HG03378 (cell line): ENCODE measurements around the gene DICER1.
"Not testable (repeated sequence)": the region's sequence is repeated elsewhere in the genome, so short reads cannot be mapped to it uniquely, and the experiment has no call there.

Experiments
- ATAC-seq: cut with Tn5 transposase; IDR thresholded peaks from one replicate; pipeline ENCODE4 v1.9.1; 2021; ENCODE audit warnings: mild to moderate bottlenecking, moderate library complexity; ENCODE audit not compliant: unreplicated experiment

DICER1 gene

DNA sequence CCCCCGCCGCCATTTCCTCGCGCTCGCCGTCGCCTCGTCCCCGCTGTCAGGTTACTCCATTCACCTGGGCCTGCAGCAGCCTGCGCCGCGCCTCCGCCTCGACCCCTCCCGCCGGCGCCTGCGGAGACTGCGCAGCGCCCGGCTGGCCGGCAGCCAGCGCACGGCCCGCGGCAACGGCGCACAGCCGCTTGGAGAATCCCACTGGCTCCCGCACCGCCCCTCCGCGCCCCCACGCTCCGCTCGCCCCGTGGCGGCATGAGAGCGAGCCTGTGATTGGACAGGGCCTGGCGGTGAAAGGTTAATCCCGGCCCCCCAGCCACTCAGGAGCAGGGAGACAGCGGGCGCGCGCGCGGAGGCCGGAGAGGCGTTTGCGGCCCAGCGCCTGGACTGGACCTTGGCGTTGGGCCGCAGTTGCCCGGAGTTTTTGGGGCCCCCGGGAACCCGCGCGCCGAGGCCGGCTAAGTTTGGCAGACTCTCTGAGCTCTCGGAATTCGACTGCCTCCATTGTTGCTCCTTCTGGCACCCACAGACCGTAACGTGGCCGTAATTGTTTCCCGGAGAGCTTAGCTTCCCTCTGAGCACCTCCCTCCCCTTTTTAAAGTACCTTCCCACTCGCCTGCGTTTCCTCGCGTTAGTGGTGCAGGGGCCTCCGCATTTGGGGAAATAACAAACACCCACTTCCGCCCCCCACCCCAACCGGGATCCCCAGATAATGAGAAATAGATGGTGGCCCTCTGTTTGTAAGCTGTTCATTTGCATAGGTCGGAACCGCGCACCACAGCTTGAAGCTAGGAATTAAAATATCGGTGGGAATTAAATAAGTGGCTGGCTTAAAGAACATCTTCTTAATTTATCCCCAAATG, at the start of gene DICER1:
TSS of gene DICER1 (minus strand) at position 203 of the 863 bp plus-strand sequence. CDS start 24,071 bp downstream, outside the sequence.
- peak; percentile 64 for ATAC-seq

DNA sequence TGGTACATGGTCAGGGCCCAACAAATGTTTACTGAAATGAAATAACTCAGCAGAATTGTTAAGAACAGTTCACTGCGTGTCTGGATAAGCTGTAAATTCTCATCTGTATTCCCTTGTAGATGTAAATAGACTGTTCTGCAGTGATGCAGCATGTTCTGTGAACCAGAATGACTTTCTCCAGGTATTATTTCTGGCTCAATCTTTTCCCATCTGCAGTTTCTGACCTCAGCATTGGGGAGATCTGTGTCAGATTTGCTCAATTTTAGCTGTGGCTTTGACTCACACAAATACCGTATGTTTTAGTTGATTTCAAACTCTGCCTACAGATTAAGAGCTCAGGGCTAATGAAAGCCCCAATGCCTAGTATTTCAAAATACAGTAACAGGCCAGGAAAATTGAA, 49.2 kb upstream of the DICER1 start:
- no peak for ATAC-seq

- ATAC-seq, result no peak
These were observed 47.4 kb upstream of the DICER1 start for GRCh38 chr14:95204705-95205104.

DNA sequence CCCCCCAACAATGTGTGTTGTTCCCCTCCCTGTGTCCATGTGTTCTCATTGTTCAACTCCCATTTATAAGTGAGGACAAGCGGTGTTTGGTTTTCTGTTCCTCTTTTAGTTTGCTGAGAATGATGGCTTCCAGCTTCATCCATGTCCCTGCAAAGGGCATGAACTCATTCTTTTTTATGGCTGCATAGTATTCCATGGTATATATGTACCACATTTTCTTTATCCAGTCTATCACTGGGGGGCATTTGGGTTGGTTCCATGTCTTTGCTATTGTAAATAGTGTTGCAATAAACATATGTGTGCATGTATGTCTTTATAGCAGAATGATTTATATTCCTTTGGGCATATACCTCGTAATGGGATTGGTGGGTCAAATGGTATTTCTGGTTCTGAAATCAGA, 44.4 kb upstream of the DICER1 start:
- not testable (repeated sequence) for ATAC-seq

DNA sequence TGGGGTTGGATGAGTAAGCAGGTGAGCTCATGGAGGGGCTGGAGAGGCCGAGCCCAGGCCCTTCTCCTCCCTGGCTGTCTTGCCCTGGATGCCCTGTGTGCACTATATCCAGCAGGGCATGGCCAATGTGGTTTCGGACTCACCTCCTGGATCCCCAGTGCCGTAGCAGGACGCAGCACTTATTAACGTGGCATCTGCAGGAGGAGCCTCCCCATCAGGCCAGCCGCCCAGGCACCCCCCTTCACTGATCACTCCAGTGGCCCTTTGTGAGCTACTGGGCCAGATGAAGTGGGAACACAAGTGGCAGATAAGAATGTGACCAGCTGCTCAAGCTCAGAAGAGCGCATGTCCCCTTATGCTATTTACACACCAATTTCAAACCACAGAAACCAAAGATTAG, 43.1 kb upstream of the DICER1 start:
- no peak for ATAC-seq

- no peak for ATAC-seq
These were observed 42.1 kb upstream of the DICER1 start for GRCh38 chr14:95199298-95199983.

- ATAC-seq, result no peak
These were observed 41.0 kb upstream of the DICER1 start for GRCh38 chr14:95198320-95198719.

DNA sequence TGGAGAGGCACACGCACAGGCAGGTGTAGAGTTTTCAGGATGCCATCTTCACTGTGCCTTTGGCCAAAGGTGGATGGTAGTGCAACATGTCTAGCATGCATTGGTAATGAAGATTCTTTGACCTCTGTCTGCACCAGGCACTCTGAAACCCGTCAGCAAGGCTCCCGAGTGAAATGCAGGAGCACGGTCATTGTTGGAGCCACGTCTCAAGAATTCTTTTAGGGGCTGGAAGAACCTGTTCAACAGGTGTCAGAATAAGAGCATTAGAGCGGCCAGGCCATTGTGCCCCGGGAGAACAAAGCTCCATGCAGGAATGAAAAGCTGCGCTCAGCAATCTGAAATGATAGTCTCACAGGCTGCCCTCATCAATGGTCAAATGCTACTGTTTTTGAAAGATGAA, 40.2 kb upstream of the DICER1 start:
- ATAC-seq, result no peak

GRCh38 chr14:95196826-95197545, 39.7 kb upstream of the DICER1 start:
- ATAC-seq, result no peak

DNA sequence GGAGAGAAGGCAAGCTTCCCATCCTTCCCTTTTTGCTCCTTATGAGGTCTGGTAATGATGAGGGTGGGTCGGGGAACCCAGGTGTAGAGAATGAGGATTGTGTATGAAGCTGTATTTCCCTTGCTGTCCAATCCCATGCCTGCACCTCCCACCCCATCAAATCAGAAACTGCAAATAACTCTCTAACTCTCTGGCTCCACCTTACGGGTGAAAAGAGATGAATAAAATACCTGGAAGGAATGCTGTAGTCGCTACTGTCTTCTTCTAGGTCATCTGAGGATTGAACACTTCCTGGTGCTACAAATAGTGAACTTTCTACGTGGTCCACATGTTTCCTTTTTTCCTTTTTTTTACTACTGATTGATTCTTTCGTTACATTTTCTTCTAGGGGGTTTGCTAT, 38.9 kb upstream of the DICER1 start:
- ATAC-seq, result no peak

GRCh38 chr14:95195031-95195430, 37.7 kb upstream of the DICER1 start:
- ATAC-seq, result no peak

DNA sequence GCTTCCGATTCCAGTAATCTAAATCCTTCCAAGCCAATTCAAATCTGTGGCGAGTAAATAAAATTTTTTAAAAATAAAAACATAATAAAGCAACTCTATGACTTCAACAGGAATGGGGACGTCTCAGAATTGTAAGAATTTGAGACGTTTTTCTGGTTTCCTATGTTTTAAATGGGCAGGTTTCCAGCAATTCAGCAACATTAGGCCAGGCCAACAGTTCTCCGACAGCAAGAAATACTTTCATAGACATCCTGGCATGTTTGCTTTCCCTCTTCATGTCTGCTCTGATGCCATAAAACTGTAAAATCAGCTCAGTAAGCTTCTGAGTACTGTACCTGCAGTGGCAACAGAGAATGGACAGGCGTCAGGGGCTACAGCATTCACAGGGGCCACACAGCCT, 35.8 kb upstream of the DICER1 start:
- ATAC-seq, result no peak

DNA sequence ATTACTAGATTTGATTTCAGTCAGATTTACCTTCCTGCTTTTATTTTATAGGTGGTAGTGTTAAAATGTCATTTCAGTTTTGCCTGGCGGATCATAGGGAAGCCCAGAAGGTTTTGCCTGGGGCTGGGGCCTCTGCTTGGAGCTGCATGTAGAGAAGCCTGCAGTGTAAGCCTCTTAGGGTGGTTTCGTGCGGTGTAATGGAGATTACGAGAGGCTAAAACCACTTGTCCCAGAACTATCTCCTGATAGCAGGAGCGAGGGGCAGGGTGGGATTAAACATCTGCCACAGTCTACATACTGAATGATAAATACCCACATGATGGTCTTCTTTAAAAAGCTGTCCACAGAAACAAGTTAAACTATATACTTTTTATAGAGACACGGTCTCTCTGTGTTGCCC, 35.0 kb upstream of the DICER1 start:
- no peak for ATAC-seq

GRCh38 chr14:95191445-95192199, 34.3 kb upstream of the DICER1 start:
- ATAC-seq, result no peak

- no peak for ATAC-seq
These were observed 33.5 kb upstream of the DICER1 start for GRCh38 chr14:95190857-95191256.

- no peak for ATAC-seq
These were observed 33.1 kb upstream of the DICER1 start for GRCh38 chr14:95190346-95190840.

GRCh38 chr14:95189367-95190132, 32.2 kb upstream of the DICER1 start:
- no peak for ATAC-seq

DNA sequence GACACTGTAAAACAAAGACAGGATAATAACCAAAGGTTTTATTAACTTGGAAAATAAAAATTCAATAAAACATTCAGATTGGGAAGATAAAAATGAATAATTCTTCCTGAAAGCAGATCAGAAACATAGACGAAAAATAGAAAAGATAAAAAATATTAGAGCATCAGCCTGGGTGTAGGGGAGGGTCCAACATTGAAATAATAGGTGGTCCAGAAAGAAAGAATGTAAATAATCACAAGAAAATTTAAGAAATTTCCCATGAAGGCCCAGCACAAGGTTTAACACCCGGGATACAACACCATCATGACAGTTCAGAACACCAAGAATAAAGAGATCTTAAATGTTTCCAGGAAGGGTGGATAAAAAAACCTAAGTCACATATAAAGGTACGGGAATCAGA, 31.1 kb upstream of the DICER1 start:
- no peak for ATAC-seq

- ATAC-seq, result no peak
These were observed 28.6 kb upstream of the DICER1 start for GRCh38 chr14:95185767-95186392.
